Measurements from ENCODE around the gene PIKFYVE.

GRCh38 chr2:208266936-208267335 lies 881 bp downstream of the PIKFYVE start:
- TF ChIP-seq POLR2A (IDR thresholded peaks at IDR 0.05) (no peak), CTCF (IDR thresholded peaks at IDR 0.05) (no peak), EP300 (IDR thresholded peaks at IDR 0.05) (no peak)

Data from tibial nerve (tissue), 4 donors.